GM19468 (cell line): ENCODE data around the gene PRUNE1.

Source experiments
- ATAC-seq: cut with Tn5 transposase; IDR thresholded peaks from one replicate; pipeline ENCODE4 v1.9.1; 2021; ENCODE audit warnings: mild to moderate bottlenecking, moderate library complexity, moderate number of reproducible peaks; ENCODE audit not compliant: unreplicated experiment; ENCODE audit errors: extremely low read depth

PRUNE1 gene

GRCh38 chr1:151002611-151003010 lies 5.6 kb upstream of the PRUNE1 start:
- no peak for ATAC-seq

GRCh38 chr1:151003180-151003579 lies 5.1 kb upstream of the PRUNE1 start:
- ATAC-seq: no peak

- no peak for ATAC-seq
Measured at GRCh38 chr1:151005729-151006319, 2.4 kb upstream of the PRUNE1 start.

- ATAC-seq: no peak
Measured at GRCh38 chr1:151006327-151007052, 1.8 kb upstream of the PRUNE1 start, which contains the start of gene MINDY1. MINDY1 (minus strand) TSS chr1:151006902; CDS start chr1:151002617, 4,285 bp downstream.

- ATAC-seq: no peak
Measured at GRCh38 chr1:151007853-151008243, 401 bp upstream of the PRUNE1 start.

- ATAC-seq: no peak
Measured at GRCh38 chr1:151009206-151009587, 948 bp downstream of the PRUNE1 start.

- no peak for ATAC-seq
Measured at GRCh38 chr1:151009674-151010345, 1.6 kb downstream of the PRUNE1 start.

GRCh38 chr1:151010346-151010726 lies 2.1 kb downstream of the PRUNE1 start:
- ATAC-seq: no peak

GRCh38 chr1:151011154-151011850 lies 3.1 kb downstream of the PRUNE1 start:
- ATAC-seq: no peak

- ATAC-seq: no peak
Measured at GRCh38 chr1:151012684-151013471, 4.6 kb downstream of the PRUNE1 start.

GRCh38 chr1:151013518-151013917 lies 5.3 kb downstream of the PRUNE1 start:
- no peak for ATAC-seq

- ATAC-seq: no peak
Measured at GRCh38 chr1:151024540-151025146, 16.4 kb downstream of the PRUNE1 start.

GRCh38 chr1:151026460-151026859 lies 18.2 kb downstream of the PRUNE1 start:
- ATAC-seq: no peak

GRCh38 chr1:151032164-151032563 lies 23.9 kb downstream of the PRUNE1 start:
- ATAC-seq: no peak

- ATAC-seq: no peak
Measured at GRCh38 chr1:151035167-151035566, 26.9 kb downstream of the PRUNE1 start.

- ATAC-seq: no peak
Measured at GRCh38 chr1:151036356-151036755, 28.1 kb downstream of the PRUNE1 start, which contains the start of gene BNIPL. BNIPL (plus strand) TSS chr1:151036586; CDS start chr1:151036726, 140 bp downstream.

GRCh38 chr1:151037032-151037431 lies 28.8 kb downstream of the PRUNE1 start:
- ATAC-seq: no peak

GRCh38 chr1:151039521-151039920 lies 31.3 kb downstream of the PRUNE1 start:
- ATAC-seq: no peak

- ATAC-seq: no peak
Measured at GRCh38 chr1:151043163-151043562, 34.9 kb downstream of the PRUNE1 start.

GRCh38 chr1:151047591-151047924 lies 39.3 kb downstream of the PRUNE1 start, which contains the start of gene C1orf56:
C1orf56 (plus strand) TSS chr1:151047751; CDS start chr1:151047848, 97 bp downstream.
- no peak for ATAC-seq
